OCI-LY7 (cell line): ENCODE results near the gene LIMK2. TPM values are rescaled to one million over a fixed set of nuclear protein-coding genes. Genes with fewer than 3 reads are reported as not detected.

Source experiments
- BruUV-seq: library from RNA; stranded (reverse); fragments of 400-500 nt; replicated peaks from 2 replicates; lab custom pipeline; 2021; lab: Mats Ljungman, UMichigan
- CTCF ChIA-PET: fragments of 300-600 bp; sonication (Branson Sonifier 250); formaldehyde crosslinking; loops from one replicate; lab custom pipeline; 2022; ENCODE audit warnings: antibody characterized with exemption; ENCODE audit not compliant: unreplicated experiment; lab: Charles Lee
- POLR2A ChIA-PET: fragments of 300-600 bp; sonication (Branson Sonifier 250); formaldehyde crosslinking; loops from one replicate; lab custom pipeline; 2022; ENCODE audit warnings: antibody characterized with exemption; lab: Charles Lee
- DNase-seq: peaks from one replicate; pipeline ENCODE4 v3.0.0-alpha.2; 2015; ENCODE audit warnings: low spot score
- H2AFZ ChIP-seq: fragments of 200-600 bp; sonication (generic), shearing (Covaris generic); 2 replicates; pipeline ENCODE4 v1.6.1; 2014; ENCODE audit warnings: mild to moderate bottlenecking, antibody characterized with exemption, low read length, moderate library complexity
- H3K27ac ChIP-seq: fragments of 200-600 bp; sonication (generic); 2 replicates; pipeline ENCODE4 v1.5.1; 2014; ENCODE audit warnings: mixed run types, low read depth, mild to moderate bottlenecking, moderate library complexity, low read length, inconsistent platforms; ENCODE audit not compliant: poor library complexity, severe bottlenecking
- H3K36me3 ChIP-seq: fragments of 200-600 bp; sonication (generic); 2 replicates; pipeline ENCODE4 v1.6.1; 2014; ENCODE audit warnings: mild to moderate bottlenecking, antibody characterized with exemption, low read length, moderate library complexity, mixed read lengths; ENCODE audit not compliant: insufficient read depth
- H3K4me1 ChIP-seq: fragments of 200-600 bp; sonication (generic); 2 replicates; pipeline ENCODE4 v1.5.1; 2014; ENCODE audit warnings: mild to moderate bottlenecking, low read length; ENCODE audit not compliant: insufficient read depth, poor library complexity, severe bottlenecking
- H3K4me2 ChIP-seq: fragments of 200-600 bp; sonication (generic); 2 replicates; pipeline ENCODE4 v1.6.1; 2014; ENCODE audit warnings: mild to moderate bottlenecking, low read length
- H3K4me3 ChIP-seq: fragments of 200-600 bp; sonication (generic); 2 replicates; pipeline ENCODE4 v1.5.1; 2014; ENCODE audit warnings: mild to moderate bottlenecking, low read depth, low read length; ENCODE audit not compliant: poor library complexity, severe bottlenecking
- H3K79me2 ChIP-seq: fragments of 200-600 bp; sonication (generic); 2 replicates; pipeline ENCODE4 v1.6.1; 2016; ENCODE audit warnings: low read depth, mild to moderate bottlenecking, low read length, moderate library complexity, mixed read lengths; ENCODE audit not compliant: insufficient read depth
- H3K9me2 ChIP-seq: fragments of 200-600 bp; sonication (generic); 2 replicates; pipeline ENCODE4 v1.6.1; 2016; ENCODE audit warnings: mild to moderate bottlenecking, low read length, mixed read lengths; ENCODE audit not compliant: insufficient read depth
- H3K9me3 ChIP-seq: fragments of 200-600 bp; sonication (generic); 2 replicates; pipeline ENCODE4 v1.6.1; 2014; ENCODE audit warnings: mild to moderate bottlenecking, mixed run types, low read length, mixed read lengths
- H4K20me1 ChIP-seq: fragments of 200-600 bp; sonication (generic); 2 replicates; pipeline ENCODE4 v1.6.1; 2014; ENCODE audit warnings: mild to moderate bottlenecking, antibody characterized with exemption, low read length, moderate library complexity, mixed read lengths; ENCODE audit not compliant: insufficient read depth
- EZH2phosphoT487 ChIP-seq: fragments of 200-600 bp; sonication (generic); IDR thresholded peaks from 2 replicates; pipeline ENCODE4 v1.6.1; 2018; ENCODE audit warnings: low read depth, borderline replicate concordance, mild to moderate bottlenecking, mixed run types, antibody characterized with exemption, low read length, moderate library complexity, mixed read lengths
- intact Hi-C: fragments of 100-400 bp; cut with micrococcal nuclease; formaldehyde crosslinking; loops from one replicate; pipeline ENCODE4 v1.10.0; 2022; ENCODE audit not compliant: unreplicated experiment
- total RNA-seq, 2 experiments: library from RNA; depleted of rRNA in 1 of 2; stranded (reverse); fragments of >200 nt in 1 of 2; shearing (Covaris generic) in 1 of 2; gene quantifications; 2 replicates each; pipeline ENCODE4 v1.2.3, GENCODE V29; 2014 to 2022
- TF ChIP-seq, protein P1 (sequence below): fragments of 200-600 bp; sonication (generic); conservative IDR thresholded peaks from 2 replicates; pipeline ENCODE4 v1.5.1; 2014; ENCODE audit warnings: mild to moderate bottlenecking, antibody characterized with exemption, low read length, moderate library complexity, mixed read lengths

Gene LIMK2
- total RNA-seq, 2 experiments from 2014 or later: 16.2 to 24.8 TPM

DNA sequence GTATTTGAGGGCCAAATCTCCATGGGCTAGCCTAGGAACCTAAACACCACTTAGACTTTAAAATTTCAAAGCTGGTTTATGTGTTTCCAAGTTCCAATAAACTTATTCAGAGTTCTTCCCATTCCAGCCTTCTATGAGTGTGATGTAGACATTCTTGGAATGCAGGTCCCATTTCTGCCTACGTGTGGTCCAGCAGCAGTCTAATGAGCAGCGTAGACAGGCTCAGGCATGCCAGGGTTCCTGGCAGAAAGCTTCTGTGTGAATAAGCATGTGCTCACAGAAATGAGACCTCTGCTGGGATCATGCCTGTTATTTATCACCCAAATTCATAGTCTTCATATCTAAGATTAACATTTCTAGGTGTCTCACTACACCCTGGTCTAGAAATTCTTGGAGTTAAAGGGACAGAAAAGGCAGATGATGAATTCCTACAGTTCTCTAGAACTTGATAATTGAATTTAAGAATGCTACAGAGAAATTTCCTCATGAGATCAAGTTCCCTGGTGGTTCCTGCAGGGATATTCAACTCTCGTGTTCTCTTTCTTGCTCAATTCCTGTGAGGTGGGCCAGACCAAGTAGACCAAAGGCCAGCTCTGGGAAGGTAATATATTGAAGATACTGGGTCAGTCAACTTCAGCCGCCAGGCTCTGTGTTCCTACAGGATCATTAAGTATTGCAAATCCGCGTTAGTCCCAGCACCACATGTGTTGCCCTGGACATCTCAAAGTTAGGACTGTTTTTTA lies 34.5 kb upstream of the LIMK2 start:
- Histone ChIP-seq H3K27ac (no peak overlapping the region), H3K79me2 (no peaks in the 10 kb centered on the region), H3K9me3 (no peaks in the 10 kb centered on the region), H3K4me1 (no peaks in the 10 kb centered on the region), H3K36me3 (peaks cover 12% of the 10 kb centered on the region), H3K4me3 (no peak overlapping the region), H3K4me2 (no peak overlapping the region), H2AFZ (no peak overlapping the region), H3K9me2 (no peaks in the 10 kb centered on the region), H4K20me1 (no peaks in the 10 kb centered on the region)
- ChIA-PET CTCF (no interaction called here), POLR2A (interaction anchor here (0.5 to 0.7 kb wide), 3 partner anchors 11 to 1588 kb away, joined by 3 to 6 read pairs (median 3); partner anchors contain the start of gene RNF185)
- no peak for DNase-seq
- BruUV-seq: no TSS peak
- no peak for TF ChIP-seq EZH2phosphoT487
- TF ChIP-seq, protein P1, sequence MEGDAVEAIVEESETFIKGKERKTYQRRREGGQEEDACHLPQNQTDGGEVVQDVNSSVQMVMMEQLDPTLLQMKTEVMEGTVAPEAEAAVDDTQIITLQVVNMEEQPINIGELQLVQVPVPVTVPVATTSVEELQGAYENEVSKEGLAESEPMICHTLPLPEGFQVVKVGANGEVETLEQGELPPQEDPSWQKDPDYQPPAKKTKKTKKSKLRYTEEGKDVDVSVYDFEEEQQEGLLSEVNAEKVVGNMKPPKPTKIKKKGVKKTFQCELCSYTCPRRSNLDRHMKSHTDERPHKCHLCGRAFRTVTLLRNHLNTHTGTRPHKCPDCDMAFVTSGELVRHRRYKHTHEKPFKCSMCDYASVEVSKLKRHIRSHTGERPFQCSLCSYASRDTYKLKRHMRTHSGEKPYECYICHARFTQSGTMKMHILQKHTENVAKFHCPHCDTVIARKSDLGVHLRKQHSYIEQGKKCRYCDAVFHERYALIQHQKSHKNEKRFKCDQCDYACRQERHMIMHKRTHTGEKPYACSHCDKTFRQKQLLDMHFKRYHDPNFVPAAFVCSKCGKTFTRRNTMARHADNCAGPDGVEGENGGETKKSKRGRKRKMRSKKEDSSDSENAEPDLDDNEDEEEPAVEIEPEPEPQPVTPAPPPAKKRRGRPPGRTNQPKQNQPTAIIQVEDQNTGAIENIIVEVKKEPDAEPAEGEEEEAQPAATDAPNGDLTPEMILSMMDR: no peak
- intact Hi-C loops: no loop called here

DNA sequence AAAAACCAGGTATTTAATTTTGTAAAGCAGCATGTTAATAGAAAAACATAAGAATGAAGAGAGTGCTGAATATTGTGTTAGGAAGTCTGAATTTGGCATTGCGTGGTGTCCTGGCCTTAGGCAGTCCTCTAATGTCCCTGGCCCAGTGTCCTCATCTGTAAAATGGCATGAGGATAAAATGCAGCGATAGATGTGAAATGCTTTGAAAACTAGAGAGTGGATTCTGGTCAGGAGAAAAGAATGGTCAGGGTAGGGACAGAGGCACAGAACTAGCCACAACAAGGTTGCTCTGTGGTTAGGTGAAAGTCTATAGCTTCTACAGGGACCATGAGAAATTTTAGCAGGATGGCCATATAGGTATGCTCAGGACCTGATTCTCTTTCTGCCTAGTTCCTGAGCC lies 33.2 kb upstream of the LIMK2 start:
- no peak for DNase-seq
- Histone ChIP-seq H3K27ac (no peak overlapping the region), H3K9me3 (no peaks in the 10 kb centered on the region), H4K20me1 (no peaks in the 10 kb centered on the region), H3K4me3 (no peak overlapping the region), H2AFZ (no peak overlapping the region), H3K79me2 (no peaks in the 10 kb centered on the region), H3K4me1 (no peaks in the 10 kb centered on the region), H3K36me3 (peaks cover 12% of the 10 kb centered on the region), H3K4me2 (no peak overlapping the region), H3K9me2 (no peaks in the 10 kb centered on the region)
- TF ChIP-seq, protein P1: no peak
- TF ChIP-seq EZH2phosphoT487: no peak
- BruUV-seq: no TSS peak
- intact Hi-C loops: no loop called here
- ChIA-PET POLR2A (no interaction called here), CTCF (no interaction called here)

DNA sequence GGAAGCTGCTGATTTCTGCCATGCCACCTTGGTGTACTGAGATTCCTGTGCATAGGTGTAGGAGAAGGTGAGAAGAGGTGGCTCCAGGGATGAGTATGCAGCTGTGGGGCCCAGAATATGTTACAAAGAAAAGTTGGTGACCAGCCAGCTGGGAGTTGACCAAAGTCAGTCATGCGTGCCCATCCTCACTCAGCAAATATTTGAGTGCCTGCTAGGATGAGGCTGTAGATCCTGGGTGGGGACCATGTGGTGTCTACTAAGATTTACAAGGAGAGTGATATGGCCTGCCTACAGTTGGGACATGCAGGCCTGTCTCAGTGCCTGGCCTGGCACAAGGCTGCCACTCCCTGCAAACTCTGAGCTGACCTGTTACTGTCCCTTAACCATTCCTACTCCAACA lies 32.8 kb upstream of the LIMK2 start:
- Histone ChIP-seq H4K20me1 (no peaks in the 10 kb centered on the region), H3K4me2 (no peak overlapping the region), H3K27ac (no peak overlapping the region), H3K9me2 (no peaks in the 10 kb centered on the region), H3K9me3 (no peaks in the 10 kb centered on the region), H3K79me2 (no peaks in the 10 kb centered on the region), H3K4me3 (no peak overlapping the region), H3K4me1 (no peaks in the 10 kb centered on the region), H3K36me3 (peaks cover 12% of the 10 kb centered on the region), H2AFZ (no peak overlapping the region)
- ChIA-PET CTCF (no interaction called here), POLR2A (no interaction called here)
- no TSS peak for BruUV-seq
- intact Hi-C loops: no loop called here
- no peak for DNase-seq
- TF ChIP-seq, protein P1: no peak
- no peak for TF ChIP-seq EZH2phosphoT487
